Lower leg skin (tissue), 4 donors: Measurements from ENCODE around the gene WDR70. TPM values are rescaled to one million over a fixed set of nuclear protein-coding genes. Genes with fewer than 3 reads are reported as not detected.

Source experiments
- DNase-seq, 2 donors: peaks; one replicate each; pipeline ENCODE4 v3.0.0-alpha.2; 2019; ENCODE audit warnings: low spot score in 2 of 2
- H3K4me3 ChIP-seq: fragments of 200-600 bp; sonication (generic); 2 replicates; pipeline ENCODE4 v1.5.1; 2017; ENCODE audit warnings: mild to moderate bottlenecking, low read depth; ENCODE audit not compliant: poor library complexity, severe bottlenecking
- POLR2A ChIP-seq, 2 donors: fragments of 450-650 bp; IDR thresholded peaks; one replicate each; pipeline ENCODE4 v1.6.1; 2016 to 2017; ENCODE audit warnings: antibody characterized with exemption in 2 of 2, mild to moderate bottlenecking in 1 of 2, moderate library complexity in 1 of 2
- WGBS, 2 donors: methylation state at CpG; one replicate each; pipeline ENCODE4 v1.1.5; 2018; 5-methylcytosine and 5-hydroxymethylcytosine counted together
- intact Hi-C: fragments of 100-400 bp; cut with DNase I; formaldehyde crosslinking; loops from one replicate; pipeline ENCODE4 v1.15.0; 2023; ENCODE audit warnings: low total_unique reads
- total RNA-seq, 4 donors: library from RNA; depleted of rRNA; stranded (reverse); fragments of >200 nt; gene quantifications; one replicate each; pipeline ENCODE4 v1.1.0, GENCODE V29; 2016
- TF ChIP-seq, protein P1 (sequence below), 3 donors: fragments of 450-650 bp; IDR thresholded peaks; one replicate each; pipeline ENCODE4 v1.5.1; 2016; ENCODE audit warnings: antibody characterized with exemption in 3 of 3, mild to moderate bottlenecking in 3 of 3, moderate library complexity in 2 of 3

Gene WDR70
- total RNA-seq, 4 donors from 2014 or later: 19.1 to 25.5 (median 23.7) TPM

DNA sequence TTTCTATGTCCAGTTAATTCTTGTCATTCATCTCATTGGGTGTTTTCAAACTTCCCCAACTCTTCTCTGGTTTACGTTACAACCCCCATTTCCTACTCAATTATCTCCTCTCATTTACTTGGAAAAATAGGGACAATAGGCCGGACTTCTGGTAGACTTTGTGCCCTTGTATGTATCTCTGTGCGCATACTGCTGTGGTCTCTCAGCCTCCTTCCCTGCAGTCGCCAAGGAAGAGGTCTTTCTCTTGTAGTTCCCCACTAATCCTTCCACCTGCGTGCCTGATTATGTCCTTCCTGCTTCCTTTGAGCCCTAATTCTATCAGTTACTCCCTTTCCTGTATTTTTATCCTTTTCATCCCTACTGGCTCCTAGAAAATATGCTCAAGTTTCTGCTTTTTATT lies 284.4 kb downstream of the WDR70 start:
- TF ChIP-seq POLR2A (IDR thresholded peaks at IDR 0.05): no peak
- TF ChIP-seq, protein P1, sequence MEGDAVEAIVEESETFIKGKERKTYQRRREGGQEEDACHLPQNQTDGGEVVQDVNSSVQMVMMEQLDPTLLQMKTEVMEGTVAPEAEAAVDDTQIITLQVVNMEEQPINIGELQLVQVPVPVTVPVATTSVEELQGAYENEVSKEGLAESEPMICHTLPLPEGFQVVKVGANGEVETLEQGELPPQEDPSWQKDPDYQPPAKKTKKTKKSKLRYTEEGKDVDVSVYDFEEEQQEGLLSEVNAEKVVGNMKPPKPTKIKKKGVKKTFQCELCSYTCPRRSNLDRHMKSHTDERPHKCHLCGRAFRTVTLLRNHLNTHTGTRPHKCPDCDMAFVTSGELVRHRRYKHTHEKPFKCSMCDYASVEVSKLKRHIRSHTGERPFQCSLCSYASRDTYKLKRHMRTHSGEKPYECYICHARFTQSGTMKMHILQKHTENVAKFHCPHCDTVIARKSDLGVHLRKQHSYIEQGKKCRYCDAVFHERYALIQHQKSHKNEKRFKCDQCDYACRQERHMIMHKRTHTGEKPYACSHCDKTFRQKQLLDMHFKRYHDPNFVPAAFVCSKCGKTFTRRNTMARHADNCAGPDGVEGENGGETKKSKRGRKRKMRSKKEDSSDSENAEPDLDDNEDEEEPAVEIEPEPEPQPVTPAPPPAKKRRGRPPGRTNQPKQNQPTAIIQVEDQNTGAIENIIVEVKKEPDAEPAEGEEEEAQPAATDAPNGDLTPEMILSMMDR (IDR thresholded peaks at IDR 0.05): no peak
- H3K4me3 ChIP-seq: no peak overlapping the region
- WGBS, 2 donors: 86 to 90% methylated on average over 5 of the region's 5 CpGs
- intact Hi-C loops: no loop called here
- no peak for DNase-seq

DNA sequence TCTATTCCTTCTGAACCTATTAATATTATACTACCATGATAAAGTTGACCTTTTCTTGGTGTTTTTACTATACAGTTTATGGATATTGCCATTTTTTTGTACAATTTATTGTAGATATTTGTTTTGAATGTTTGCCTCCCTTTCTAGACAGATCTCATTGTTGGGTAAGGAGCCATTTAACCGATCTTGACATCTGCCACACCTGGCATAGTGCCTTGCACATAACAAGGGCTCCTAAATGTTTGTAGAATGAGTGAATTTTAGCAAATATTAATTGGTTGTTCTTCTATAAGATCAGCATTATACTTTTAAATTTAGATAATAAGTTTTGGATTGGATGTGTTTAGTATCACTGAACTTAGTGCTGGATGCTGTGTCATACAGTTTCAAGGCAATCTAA lies 285.4 kb downstream of the WDR70 start:
- TF ChIP-seq, protein P1 (IDR thresholded peaks at IDR 0.05): no peak
- no peak for TF ChIP-seq POLR2A (IDR thresholded peaks at IDR 0.05)
- H3K4me3 ChIP-seq: no peak overlapping the region
- intact Hi-C loops: no loop called here
- no peak for DNase-seq
- 95 to 96% methylated on average over 1 of the region's 1 CpG for WGBS, 2 donors

DNA sequence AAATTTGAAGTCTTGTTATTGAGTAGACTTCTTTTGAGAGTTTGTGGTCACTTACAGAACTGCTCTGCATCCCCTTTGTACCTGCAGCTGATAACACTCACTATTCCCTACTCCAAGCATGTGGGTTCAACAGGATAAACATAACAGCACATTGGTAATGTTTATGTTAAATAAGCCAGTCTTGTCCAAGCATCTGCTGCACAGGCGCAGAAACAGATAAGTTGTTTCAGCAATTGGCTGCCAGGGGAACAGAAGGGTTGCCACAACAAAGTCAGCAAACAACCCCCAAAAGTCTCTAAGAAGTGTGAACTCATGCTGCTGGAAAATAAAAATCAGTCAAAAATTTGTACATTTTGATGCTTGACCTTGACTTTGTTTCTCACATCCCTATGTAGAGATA lies 286.2 kb downstream of the WDR70 start:
- 76 to 83% methylated on average over 1 of the region's 1 CpG for WGBS, 2 donors
- DNase-seq: no peak
- H3K4me3 ChIP-seq: no peak overlapping the region
- TF ChIP-seq POLR2A (IDR thresholded peaks at IDR 0.05): no peak
- TF ChIP-seq, protein P1 (IDR thresholded peaks at IDR 0.05): no peak
- intact Hi-C loops: no loop called here

DNA sequence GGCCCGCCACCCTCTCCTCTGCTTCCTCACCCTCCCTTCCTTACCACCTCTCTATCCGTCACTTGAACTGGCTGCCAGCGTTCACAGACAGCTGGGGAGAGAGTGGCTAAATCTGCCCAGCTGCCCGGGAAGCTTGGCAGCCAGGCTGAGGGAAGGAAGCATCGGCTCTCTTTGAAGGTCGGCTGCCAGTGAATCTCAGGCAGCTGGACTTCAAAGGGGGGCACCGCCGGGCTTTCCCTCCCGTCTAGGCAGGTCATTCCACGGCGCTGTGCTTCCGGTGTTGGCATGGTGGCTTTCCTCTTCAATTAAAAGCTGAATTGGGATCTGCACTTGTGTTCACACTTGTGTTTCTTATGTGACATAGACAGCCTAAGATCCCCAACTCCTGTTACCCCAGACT lies 286.8 kb downstream of the WDR70 start:
- no peak for TF ChIP-seq POLR2A (IDR thresholded peaks at IDR 0.05)
- TF ChIP-seq, protein P1 (IDR thresholded peaks at IDR 0.05): no peak
- DNase-seq: no peak
- 68 to 81% methylated on average over 12 of the region's 12 CpGs for WGBS, 2 donors
- intact Hi-C loops: no loop called here
- H3K4me3 ChIP-seq: no peak overlapping the region

DNA sequence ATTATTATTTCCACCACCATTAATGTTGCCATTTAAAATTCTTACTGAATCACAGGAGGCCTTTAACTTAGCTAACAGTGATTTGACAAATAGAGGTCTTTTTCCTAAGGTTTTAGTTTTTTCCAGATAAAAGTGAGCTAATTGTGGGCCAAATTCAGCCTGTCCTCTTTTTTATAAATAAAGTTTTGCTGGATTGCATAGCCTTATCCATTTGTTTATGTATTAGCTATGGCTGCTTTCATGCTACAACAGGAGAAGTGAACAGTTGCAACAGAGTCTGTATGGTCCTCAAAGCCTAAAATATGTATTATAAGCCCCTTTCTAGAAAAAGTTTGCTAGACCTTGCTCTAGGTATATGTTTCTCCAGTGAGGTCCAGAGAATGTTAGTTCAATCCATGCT lies 288.3 kb downstream of the WDR70 start:
- intact Hi-C loops: no loop called here
- TF ChIP-seq, protein P1 (IDR thresholded peaks at IDR 0.05): no peak
- TF ChIP-seq POLR2A (IDR thresholded peaks at IDR 0.05): no peak

DNA sequence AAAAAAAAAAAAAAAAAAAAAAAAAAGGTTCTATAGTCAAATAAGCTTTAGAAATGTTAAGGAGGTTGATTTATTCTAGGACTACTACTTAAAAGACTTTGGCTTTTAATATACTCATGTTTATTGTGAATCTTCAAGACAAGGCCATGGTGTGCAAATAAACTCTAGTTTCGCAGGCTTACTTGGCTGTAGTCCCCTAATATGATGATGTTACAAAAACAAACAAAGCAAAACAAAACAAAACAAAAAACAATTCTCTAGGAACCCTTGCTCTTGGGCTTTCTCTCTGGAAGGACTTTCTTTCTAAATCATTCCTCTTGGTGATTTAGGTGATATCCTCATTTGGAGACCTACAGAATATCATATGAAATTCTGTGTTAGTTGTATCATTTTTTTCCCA lies 288.7 kb downstream of the WDR70 start:
- H3K4me3 ChIP-seq: no peak overlapping the region
- TF ChIP-seq POLR2A (IDR thresholded peaks at IDR 0.05): no peak
- TF ChIP-seq, protein P1 (IDR thresholded peaks at IDR 0.05): no peak
- DNase-seq: no peak
- intact Hi-C loops: no loop called here
- WGBS, 2 donors: 80 to 93% methylated on average over 1 of the region's 1 CpG

More for the DNA sequence above, 288.3 kb downstream of the WDR70 start:
- no peak for DNase-seq
- H3K4me3 ChIP-seq: no peak overlapping the region
